Skin epidermis (tissue), 12 donors: ENCODE measurements around the gene ZNF43.
"Not testable (repeated sequence)": the region's sequence is repeated elsewhere in the genome, so short reads cannot be mapped to it uniquely, and the experiment has no call there.

Experiments used
- H3K27ac ChIP-seq, 21 experiments: fragments of 200-600 bp; sonication (generic) in 11 of 21; one replicate each; pipeline ENCODE4 v1.5.0; 2020; ENCODE audit warnings: mild to moderate bottlenecking in 3 of 21, inconsistent platforms in 2 of 21, moderate library complexity in 2 of 21
- H3K4me3 ChIP-seq, 7 experiments: fragments of 200-600 bp; sonication (generic) in 2 of 7; one replicate each; pipeline ENCODE4 v1.5.0; 2020; ENCODE audit warnings: inconsistent platforms in 2 of 7, mild to moderate bottlenecking in 2 of 7, moderate library complexity in 1 of 7

ZNF43 gene

GRCh38 chr19:21823224-21823623, 12.8 kb downstream of the ZNF43 start:
- no peak overlapping the region for H3K27ac ChIP-seq
- H3K4me3 ChIP-seq = no peak overlapping the region

GRCh38 chr19:21812448-21812847, 23.5 kb downstream of the ZNF43 start:
- Histone ChIP-seq H3K4me3 (no peak overlapping the region), H3K27ac (no peak overlapping the region)

- not testable (repeated sequence) for H3K27ac ChIP-seq, H3K4me3 ChIP-seq
Observed at GRCh38 chr19:21808400-21809000, 27.5 kb downstream of the ZNF43 start.

- Histone ChIP-seq H3K4me3 (no peak overlapping the region), H3K27ac (no peak overlapping the region)
Observed at GRCh38 chr19:21789466-21790085, 46.4 kb downstream of the ZNF43 start.

- no peak overlapping the region for H3K27ac ChIP-seq
- H3K4me3 ChIP-seq = no peak overlapping the region
Observed at GRCh38 chr19:21786936-21787335, 49.0 kb downstream of the ZNF43 start.

GRCh38 chr19:21775792-21776191, 60.2 kb downstream of the ZNF43 start:
- not testable (repeated sequence) for H3K4me3 ChIP-seq, H3K27ac ChIP-seq

- H3K4me3 ChIP-seq = peak within 1 kb of the TSS; percentile 59 to 88 (median 75)
- H3K27ac ChIP-seq = peak within 1 kb of the TSS; percentile 14 to 90 (median 84)
Observed at GRCh38 chr19:21767065-21767800, 68.7 kb downstream of the ZNF43 start, which contains the start of gene ZNF100. TSS of gene ZNF100 (minus strand) at chr19:21767579. CDS start at chr19:21767429, 150 bp downstream.

- H3K27ac ChIP-seq = peak overlapping the region in 20 of 21 experiments; percentile 31 to 90 (median 84)
- peak overlapping the region; percentile 59 to 88 (median 75) for H3K4me3 ChIP-seq
Observed at GRCh38 chr19:21766705-21767064, 69.3 kb downstream of the ZNF43 start.

- Histone ChIP-seq H3K27ac (no peak overlapping the region), H3K4me3 (no peak overlapping the region)
Observed at GRCh38 chr19:21765151-21765550, 70.8 kb downstream of the ZNF43 start.

- not testable (repeated sequence) for H3K27ac ChIP-seq, H3K4me3 ChIP-seq
Observed at GRCh38 chr19:21761547-21761946, 74.4 kb downstream of the ZNF43 start.

- Histone ChIP-seq H3K27ac (no peak overlapping the region), H3K4me3 (no peak overlapping the region)
Observed at GRCh38 chr19:21758296-21758695, 77.7 kb downstream of the ZNF43 start.

GRCh38 chr19:21755555-21755954, 80.4 kb downstream of the ZNF43 start:
- not testable (repeated sequence) for H3K4me3 ChIP-seq, H3K27ac ChIP-seq
